Fibroblast of pulmonary artery (primary cell): ENCODE measurements around the gene SOHLH2.

ENCODE experiments used
- DNase-seq: peaks from one replicate; pipeline ENCODE4 v3.0.0-alpha.2; 2010; ENCODE audit warnings: low read depth
- H3K4me3 ChIP-seq: replicated peaks from 2 replicates; pipeline ENCODE4 v1.5.1; 2011; ENCODE audit warnings: low read depth, mild to moderate bottlenecking, control low read depth, low read length, moderate library complexity
- TF ChIP-seq, protein P1 (sequence below): IDR thresholded peaks from 2 replicates; pipeline ENCODE4 v1.5.1; 2011; ENCODE audit warnings: mild to moderate bottlenecking, control low read depth, low read length, inconsistent platforms; ENCODE audit errors: missing control alignments

Gene SOHLH2

DNA sequence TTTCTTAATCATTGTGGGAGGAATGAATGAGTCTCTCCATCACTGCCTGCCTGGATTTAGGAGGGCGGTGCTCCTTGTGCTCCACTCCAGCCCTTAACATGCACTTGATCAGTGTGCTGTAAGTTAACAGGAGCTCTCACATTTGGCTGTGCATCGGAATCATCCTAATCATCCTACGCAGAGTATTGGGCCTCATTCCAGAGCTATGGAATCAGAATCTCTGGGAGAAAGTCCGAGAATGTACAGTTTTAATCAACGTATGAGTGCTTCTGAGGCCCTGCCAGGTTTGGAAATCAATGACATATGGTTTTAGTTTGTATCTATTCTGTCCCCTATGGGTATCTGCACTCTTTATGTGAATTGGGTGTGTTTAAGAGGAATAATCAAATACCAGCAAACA lies 48.3 kb downstream of the SOHLH2 start:
- no peak overlapping the region for H3K4me3 ChIP-seq
- no peak for DNase-seq
- TF ChIP-seq, protein P1, sequence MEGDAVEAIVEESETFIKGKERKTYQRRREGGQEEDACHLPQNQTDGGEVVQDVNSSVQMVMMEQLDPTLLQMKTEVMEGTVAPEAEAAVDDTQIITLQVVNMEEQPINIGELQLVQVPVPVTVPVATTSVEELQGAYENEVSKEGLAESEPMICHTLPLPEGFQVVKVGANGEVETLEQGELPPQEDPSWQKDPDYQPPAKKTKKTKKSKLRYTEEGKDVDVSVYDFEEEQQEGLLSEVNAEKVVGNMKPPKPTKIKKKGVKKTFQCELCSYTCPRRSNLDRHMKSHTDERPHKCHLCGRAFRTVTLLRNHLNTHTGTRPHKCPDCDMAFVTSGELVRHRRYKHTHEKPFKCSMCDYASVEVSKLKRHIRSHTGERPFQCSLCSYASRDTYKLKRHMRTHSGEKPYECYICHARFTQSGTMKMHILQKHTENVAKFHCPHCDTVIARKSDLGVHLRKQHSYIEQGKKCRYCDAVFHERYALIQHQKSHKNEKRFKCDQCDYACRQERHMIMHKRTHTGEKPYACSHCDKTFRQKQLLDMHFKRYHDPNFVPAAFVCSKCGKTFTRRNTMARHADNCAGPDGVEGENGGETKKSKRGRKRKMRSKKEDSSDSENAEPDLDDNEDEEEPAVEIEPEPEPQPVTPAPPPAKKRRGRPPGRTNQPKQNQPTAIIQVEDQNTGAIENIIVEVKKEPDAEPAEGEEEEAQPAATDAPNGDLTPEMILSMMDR: no peak

DNA sequence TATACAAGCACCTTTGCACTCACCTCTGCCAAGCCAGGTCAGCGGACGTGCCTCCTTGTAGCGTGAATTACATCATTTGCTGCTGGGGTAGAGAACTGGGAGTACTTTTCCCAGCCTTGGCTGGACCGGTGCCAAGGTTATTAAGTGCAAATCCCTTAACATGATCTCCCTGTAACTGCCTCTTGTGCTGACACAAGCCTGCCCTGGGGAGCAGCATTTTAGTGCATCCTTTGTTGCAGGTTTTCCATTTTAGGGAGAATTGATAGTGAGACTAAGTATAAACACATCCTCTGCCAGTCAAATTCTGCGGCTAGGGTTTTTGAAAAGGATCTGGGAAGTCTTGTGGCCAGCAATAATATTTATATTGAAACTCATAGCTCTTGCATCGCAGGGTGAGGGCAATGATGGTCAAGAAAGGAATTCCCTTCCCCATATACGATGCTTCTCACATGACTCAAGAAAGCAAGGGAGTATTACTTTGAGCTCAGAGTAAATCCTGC lies 50.5 kb downstream of the SOHLH2 start:
- H3K4me3 ChIP-seq: no peak overlapping the region
- peak; percentile 87 for DNase-seq
- TF ChIP-seq, protein P1: no peak

DNA sequence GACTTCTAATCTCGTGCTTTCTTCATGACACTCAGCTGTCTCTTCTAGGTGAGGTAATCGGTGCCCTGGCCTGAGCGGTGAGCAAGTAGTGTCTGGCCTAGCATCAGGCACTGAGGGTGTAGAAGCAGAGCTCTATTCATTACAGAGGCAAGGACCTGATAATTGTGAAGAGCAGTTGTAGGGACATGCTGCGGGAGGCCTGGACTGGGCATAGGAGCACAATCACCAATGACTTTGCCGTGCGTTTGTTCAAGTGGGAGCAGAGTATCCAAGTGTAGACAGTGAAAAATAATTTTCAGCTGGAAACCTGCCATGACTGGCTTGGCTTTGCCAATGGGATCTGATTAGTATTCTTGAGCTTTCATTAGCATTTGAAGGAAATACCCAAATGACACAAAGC lies 51.1 kb downstream of the SOHLH2 start:
- no peak overlapping the region for H3K4me3 ChIP-seq
- TF ChIP-seq, protein P1: no peak
- DNase-seq: no peak

DNA sequence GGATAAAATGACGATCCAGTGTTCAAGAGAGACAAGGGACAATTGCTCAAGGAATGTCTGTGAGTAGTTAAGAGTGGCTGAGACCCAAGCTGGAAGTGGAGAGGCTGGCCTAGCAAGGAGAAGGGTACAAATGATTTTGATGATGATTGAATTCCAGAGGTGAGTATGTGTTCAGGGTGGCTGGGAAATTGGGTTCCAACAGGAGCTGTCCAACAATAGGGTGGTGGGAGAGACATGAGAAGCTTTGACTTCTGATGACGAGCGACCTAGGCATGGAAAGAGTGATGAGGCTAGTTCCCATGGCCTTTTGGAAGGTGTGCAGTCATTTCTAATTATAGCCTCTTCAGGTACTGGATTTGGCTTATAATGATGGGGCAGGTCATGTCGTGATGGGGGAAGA lies 54.1 kb downstream of the SOHLH2 start:
- no peak for DNase-seq
- no peak overlapping the region for H3K4me3 ChIP-seq
- TF ChIP-seq, protein P1: no peak

DNA sequence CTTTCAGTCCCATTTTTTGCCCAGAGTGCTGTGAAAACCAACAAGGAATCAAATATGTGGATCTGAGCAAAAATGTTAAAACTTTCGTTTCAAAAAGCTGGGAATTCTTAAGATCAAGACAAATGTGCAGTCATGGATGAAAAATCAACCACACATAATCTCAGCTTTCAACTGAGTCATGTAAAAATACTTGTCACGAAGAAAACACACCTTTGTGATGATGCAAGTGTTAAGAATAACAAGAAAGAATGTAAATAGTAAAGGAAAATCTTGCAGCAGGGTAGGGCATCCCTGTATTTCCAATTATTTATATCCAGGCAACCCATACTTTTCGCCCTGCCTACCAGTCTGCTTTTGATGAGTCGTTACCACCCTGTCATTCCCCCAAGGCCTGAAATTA lies 55.7 kb downstream of the SOHLH2 start:
- TF ChIP-seq, protein P1: no peak
- no peak for DNase-seq
- H3K4me3 ChIP-seq: no peak overlapping the region

DNA sequence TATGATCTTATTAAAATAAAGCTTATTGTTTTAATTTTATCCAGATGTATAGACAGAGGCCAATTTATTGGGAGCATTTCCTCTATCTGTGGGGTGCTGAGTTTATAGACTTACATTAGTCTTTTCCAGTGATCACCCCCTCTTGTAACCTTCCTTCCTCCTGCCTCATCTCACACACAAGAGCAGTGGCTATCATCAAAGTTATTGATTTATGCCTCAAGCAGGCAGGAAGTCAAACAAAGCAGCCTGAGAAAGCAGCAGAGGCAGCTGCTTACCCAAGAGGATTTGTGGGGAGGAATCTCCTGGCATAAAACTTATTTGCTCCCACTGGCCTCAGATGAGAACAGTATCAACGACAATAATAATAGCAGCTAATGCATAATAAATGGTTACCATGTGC lies 56.9 kb downstream of the SOHLH2 start:
- no peak overlapping the region for H3K4me3 ChIP-seq
- TF ChIP-seq, protein P1: no peak
- DNase-seq: no peak

DNA sequence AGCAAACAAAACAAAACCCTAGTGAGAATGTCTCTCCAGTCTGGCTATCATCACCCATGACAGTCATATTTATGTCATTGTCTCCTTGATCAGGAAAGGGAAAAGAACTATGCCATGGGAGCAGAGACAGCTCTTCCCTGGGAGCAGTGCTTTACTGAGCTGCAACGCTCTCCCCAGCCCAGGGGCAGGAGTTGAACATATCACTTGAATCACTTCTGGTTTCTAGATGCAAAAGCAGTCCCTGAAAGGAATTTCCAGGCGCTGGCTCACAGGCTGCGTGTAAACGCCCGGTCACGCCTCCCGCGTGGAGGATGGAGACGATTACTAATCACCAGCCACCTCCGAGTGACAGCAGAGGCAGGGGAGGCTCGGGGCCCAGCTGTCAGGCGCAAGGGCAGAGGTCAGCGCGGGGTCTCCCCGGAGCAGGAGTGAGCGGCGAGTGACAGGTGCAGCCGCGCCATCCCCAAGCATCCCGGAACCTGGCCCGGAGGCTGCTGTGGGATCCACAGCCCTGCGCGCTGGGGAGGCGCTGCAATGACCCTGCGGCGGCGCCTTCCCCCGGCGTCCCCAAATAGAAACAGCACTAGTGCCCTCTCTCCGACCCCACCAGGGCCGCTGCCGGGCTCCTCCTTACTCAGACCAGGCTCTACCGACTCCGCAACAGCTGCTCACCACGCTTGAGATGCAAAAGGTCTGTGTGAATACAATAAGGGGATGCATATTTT lies 59.6 kb downstream of the SOHLH2 start:
- no peak for DNase-seq
- no peak overlapping the region for H3K4me3 ChIP-seq
- TF ChIP-seq, protein P1: no peak
